Hematopoietic multipotent progenitor cell treated with erythropoietin and hydrocortisone succinate and interleukin-3 and kit ligand, for 15 days (in vitro differentiated cells): ENCODE results near the gene BAG2.

Source experiments
- DNase-seq: peaks from one replicate; pipeline ENCODE4 v3.0.0-alpha.2; 2015; ENCODE audit warnings: low spot score

The BAG2 gene

GRCh38 chr6:57174511-57174907 lies 2.4 kb downstream of the BAG2 start:
- no peak for DNase-seq

- no peak for DNase-seq
These were observed 5.6 kb downstream of the BAG2 start for GRCh38 chr6:57177545-57178265.

GRCh38 chr6:57180596-57180995 lies 8.5 kb downstream of the BAG2 start:
- DNase-seq, result no peak

- no peak for DNase-seq
These were observed 9.9 kb downstream of the BAG2 start for GRCh38 chr6:57182017-57182432.

GRCh38 chr6:57183336-57183735 lies 11.2 kb downstream of the BAG2 start:
- DNase-seq, result no peak

GRCh38 chr6:57190140-57190539 lies 18.0 kb downstream of the BAG2 start:
- no peak for DNase-seq

GRCh38 chr6:57193177-57193576 lies 21.1 kb downstream of the BAG2 start:
- no peak for DNase-seq

GRCh38 chr6:57195457-57195856 lies 23.3 kb downstream of the BAG2 start:
- DNase-seq, result no peak

GRCh38 chr6:57198926-57199636 lies 27.0 kb downstream of the BAG2 start:
- no peak for DNase-seq

- DNase-seq, result no peak
These were observed 29.6 kb downstream of the BAG2 start for GRCh38 chr6:57201718-57202117.

GRCh38 chr6:57205550-57206328 lies 33.6 kb downstream of the BAG2 start:
- no peak for DNase-seq

- DNase-seq, result no peak
These were observed 35.0 kb downstream of the BAG2 start for GRCh38 chr6:57207141-57207540.

- no peak for DNase-seq
These were observed 35.7 kb downstream of the BAG2 start for GRCh38 chr6:57207872-57208271.

- no peak for DNase-seq
These were observed 36.9 kb downstream of the BAG2 start for GRCh38 chr6:57209030-57209429.

- no peak for DNase-seq
These were observed 37.9 kb downstream of the BAG2 start for GRCh38 chr6:57210060-57210459.

GRCh38 chr6:57215260-57215659 lies 43.1 kb downstream of the BAG2 start:
- no peak for DNase-seq

- no peak for DNase-seq
These were observed 44.3 kb downstream of the BAG2 start for GRCh38 chr6:57216235-57217101.

GRCh38 chr6:57217270-57217669 lies 45.1 kb downstream of the BAG2 start:
- DNase-seq, result no peak

GRCh38 chr6:57220083-57220703 lies 48.1 kb downstream of the BAG2 start:
- no peak for DNase-seq

GRCh38 chr6:57221191-57221935 lies 49.2 kb downstream of the BAG2 start:
- DNase-seq, result peak; percentile 22
